H1 (cell line): Measurements from ENCODE around the gene VSTM4. TPM values are rescaled to one million over a fixed set of nuclear protein-coding genes. Genes with fewer than 3 reads are reported as not detected.

Source experiments
- FOSL1 ChIP-seq: IDR thresholded peaks from 2 replicates; pipeline ENCODE4 v1.6.1; 2011; ENCODE audit warnings: mild to moderate bottlenecking, low read depth, low read length, moderate library complexity; ENCODE audit not compliant: insufficient read depth
- MAFK ChIP-seq: IDR thresholded peaks from 2 replicates; pipeline ENCODE4 v1.6.1; 2012; ENCODE audit warnings: low read depth, mild to moderate bottlenecking, improper control_type of control experiment, low read length
- NRF1 ChIP-seq: IDR thresholded peaks from 2 replicates; pipeline ENCODE4 v1.6.1; 2011; ENCODE audit warnings: mild to moderate bottlenecking, low read depth, low read length, improper control_type of control experiment
- polyA plus RNA-seq, 7 experiments: library from polyadenylated mRNA; depleted of rRNA in 3 of 7; stranded (reverse) in 5 of 7; unstranded in 2 of 7; fragments of >200 nt in 5 of 7; fragments of 200-250 nt in 2 of 7; gene quantifications; 1 replicate in 5 of 7; 2 replicates in 1 of 7; 4 replicates in 1 of 7; pipeline versions ENCODE4 v1.2.1 to v1.2.3, GENCODE V29; 2011 to 2013; ENCODE audit warnings: missing spikeins in 2 of 7, mixed read lengths in 2 of 7
- total RNA-seq: library from RNA; stranded (reverse); fragmentation: NEBNext Ultra II Directional; extraction: Animal tissue kit (Norgen Biotek cat#: 25700); gene quantifications from 2 replicates; pipeline ENCODE4 v1.2.1, GENCODE V29; 2021

The VSTM4 gene
- total and polyA plus RNA-seq, 2 of the 8 experiments (the other 6 are each of a cell fraction or from before 2014, with no cell fraction given), result 0.48 to 0.73 TPM

GRCh38 chr10:49112098-49112497 lies 3.2 kb downstream of the VSTM4 start (continued):
- no peak for TF ChIP-seq NRF1
- TF ChIP-seq MAFK, result no peak
- TF ChIP-seq FOSL1, result no peak
